ENCODE results near the gene COL9A3.

DNA sequence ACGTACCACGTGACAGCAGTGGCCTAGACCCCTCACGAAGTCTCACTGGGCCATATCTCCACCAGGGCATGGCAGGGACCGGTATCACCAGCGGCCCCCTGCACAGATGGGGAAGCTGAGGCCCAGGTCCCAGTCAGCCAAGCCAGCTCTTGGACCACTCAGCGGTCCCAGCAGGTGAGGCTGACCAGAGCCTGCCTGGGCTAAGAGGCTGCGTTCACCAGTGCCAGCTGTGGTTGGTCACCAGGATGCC, 23.2 kb upstream of the COL9A3 start:
- TF ChIP-seq POLR2AphosphoS5 (IDR thresholded peaks at IDR 0.05) (no peak), SMC3 (conservative IDR thresholded peaks at IDR 0.05; ENCODE audit: poor library complexity) (no peak)
- TF ChIP-seq, protein P1, sequence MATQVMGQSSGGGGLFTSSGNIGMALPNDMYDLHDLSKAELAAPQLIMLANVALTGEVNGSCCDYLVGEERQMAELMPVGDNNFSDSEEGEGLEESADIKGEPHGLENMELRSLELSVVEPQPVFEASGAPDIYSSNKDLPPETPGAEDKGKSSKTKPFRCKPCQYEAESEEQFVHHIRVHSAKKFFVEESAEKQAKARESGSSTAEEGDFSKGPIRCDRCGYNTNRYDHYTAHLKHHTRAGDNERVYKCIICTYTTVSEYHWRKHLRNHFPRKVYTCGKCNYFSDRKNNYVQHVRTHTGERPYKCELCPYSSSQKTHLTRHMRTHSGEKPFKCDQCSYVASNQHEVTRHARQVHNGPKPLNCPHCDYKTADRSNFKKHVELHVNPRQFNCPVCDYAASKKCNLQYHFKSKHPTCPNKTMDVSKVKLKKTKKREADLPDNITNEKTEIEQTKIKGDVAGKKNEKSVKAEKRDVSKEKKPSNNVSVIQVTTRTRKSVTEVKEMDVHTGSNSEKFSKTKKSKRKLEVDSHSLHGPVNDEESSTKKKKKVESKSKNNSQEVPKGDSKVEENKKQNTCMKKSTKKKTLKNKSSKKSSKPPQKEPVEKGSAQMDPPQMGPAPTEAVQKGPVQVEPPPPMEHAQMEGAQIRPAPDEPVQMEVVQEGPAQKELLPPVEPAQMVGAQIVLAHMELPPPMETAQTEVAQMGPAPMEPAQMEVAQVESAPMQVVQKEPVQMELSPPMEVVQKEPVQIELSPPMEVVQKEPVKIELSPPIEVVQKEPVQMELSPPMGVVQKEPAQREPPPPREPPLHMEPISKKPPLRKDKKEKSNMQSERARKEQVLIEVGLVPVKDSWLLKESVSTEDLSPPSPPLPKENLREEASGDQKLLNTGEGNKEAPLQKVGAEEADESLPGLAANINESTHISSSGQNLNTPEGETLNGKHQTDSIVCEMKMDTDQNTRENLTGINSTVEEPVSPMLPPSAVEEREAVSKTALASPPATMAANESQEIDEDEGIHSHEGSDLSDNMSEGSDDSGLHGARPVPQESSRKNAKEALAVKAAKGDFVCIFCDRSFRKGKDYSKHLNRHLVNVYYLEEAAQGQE (IDR thresholded peaks at IDR 0.05; ENCODE audit: borderline replicate concordance): no peak
- TF ChIP-seq, protein P2, sequence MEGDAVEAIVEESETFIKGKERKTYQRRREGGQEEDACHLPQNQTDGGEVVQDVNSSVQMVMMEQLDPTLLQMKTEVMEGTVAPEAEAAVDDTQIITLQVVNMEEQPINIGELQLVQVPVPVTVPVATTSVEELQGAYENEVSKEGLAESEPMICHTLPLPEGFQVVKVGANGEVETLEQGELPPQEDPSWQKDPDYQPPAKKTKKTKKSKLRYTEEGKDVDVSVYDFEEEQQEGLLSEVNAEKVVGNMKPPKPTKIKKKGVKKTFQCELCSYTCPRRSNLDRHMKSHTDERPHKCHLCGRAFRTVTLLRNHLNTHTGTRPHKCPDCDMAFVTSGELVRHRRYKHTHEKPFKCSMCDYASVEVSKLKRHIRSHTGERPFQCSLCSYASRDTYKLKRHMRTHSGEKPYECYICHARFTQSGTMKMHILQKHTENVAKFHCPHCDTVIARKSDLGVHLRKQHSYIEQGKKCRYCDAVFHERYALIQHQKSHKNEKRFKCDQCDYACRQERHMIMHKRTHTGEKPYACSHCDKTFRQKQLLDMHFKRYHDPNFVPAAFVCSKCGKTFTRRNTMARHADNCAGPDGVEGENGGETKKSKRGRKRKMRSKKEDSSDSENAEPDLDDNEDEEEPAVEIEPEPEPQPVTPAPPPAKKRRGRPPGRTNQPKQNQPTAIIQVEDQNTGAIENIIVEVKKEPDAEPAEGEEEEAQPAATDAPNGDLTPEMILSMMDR (IDR thresholded peaks at IDR 0.05; ENCODE audit: poor library complexity, severe bottlenecking): no peak

Measured in neural cell (in vitro differentiated cells).